NCI-H82 treated with DMSO at 0.1 percent for 48 hours (cell line): ENCODE data around the gene GHRL.

ENCODE experiments used
- DNase-seq: peaks from one replicate; lab custom pipeline; 2025; ENCODE audit not compliant: unreplicated experiment; lab: John Stamatoyannopoulos, UW

The GHRL gene

GRCh38 chr3:10292505-10293419, at the start of gene GHRL:
GHRL (minus strand) TSS chr3:10292947; CDS start chr3:10290180, 2,767 bp downstream.
- DNase-seq = no peak

GRCh38 chr3:10341901-10342398, 49.2 kb upstream of the GHRL start:
- no peak for DNase-seq

- DNase-seq = no peak
These were observed 47.7 kb upstream of the GHRL start for GRCh38 chr3:10340476-10340875.

- no peak for DNase-seq
These were observed 47.3 kb upstream of the GHRL start for GRCh38 chr3:10340046-10340445.

GRCh38 chr3:10339376-10339955, 46.7 kb upstream of the GHRL start:
- no peak for DNase-seq

GRCh38 chr3:10338591-10339353, 46.0 kb upstream of the GHRL start:
- DNase-seq = no peak

- no peak for DNase-seq
These were observed 45.4 kb upstream of the GHRL start for GRCh38 chr3:10338164-10338470.

GRCh38 chr3:10337323-10338163, 44.8 kb upstream of the GHRL start:
- DNase-seq = no peak

GRCh38 chr3:10336761-10337160, 44.0 kb upstream of the GHRL start:
- DNase-seq = no peak

- DNase-seq = no peak
These were observed 43.3 kb upstream of the GHRL start for GRCh38 chr3:10335871-10336622.

GRCh38 chr3:10335190-10335738, 42.5 kb upstream of the GHRL start:
- no peak for DNase-seq

GRCh38 chr3:10334459-10334858, 41.7 kb upstream of the GHRL start:
- DNase-seq = no peak

- no peak for DNase-seq
These were observed 41.3 kb upstream of the GHRL start for GRCh38 chr3:10334042-10334441.

GRCh38 chr3:10333349-10333650, 40.6 kb upstream of the GHRL start:
- DNase-seq = no peak

- no peak for DNase-seq
These were observed 40.0 kb upstream of the GHRL start for GRCh38 chr3:10332481-10333348.

- no peak for DNase-seq
These were observed 38.6 kb upstream of the GHRL start for GRCh38 chr3:10331320-10331719.

GRCh38 chr3:10330319-10330718, 37.6 kb upstream of the GHRL start:
- no peak for DNase-seq

GRCh38 chr3:10329495-10330015, 36.8 kb upstream of the GHRL start:
- no peak for DNase-seq
